Keratinocyte (primary cell): ENCODE results near the gene OR52H1. TPM values are rescaled to one million over a fixed set of nuclear protein-coding genes. Genes with fewer than 3 reads are reported as not detected.

Experiments
- DNase-seq: peaks from one replicate; pipeline ENCODE4 v3.0.0-alpha.2; 2011; ENCODE audit warnings: low read depth, missing footprints, low spot score
- FAIRE-seq: peaks from 2 replicates; lab custom pipeline; 2011; peaks lifted over from hg19 to GRCh38; lab: Jason Lieb, UNC
- H2AFZ ChIP-seq: 2 replicates; pipeline ENCODE4 v1.6.0; 2012; ENCODE audit warnings: low read length, control low read depth, inconsistent platforms; ENCODE audit not compliant: control insufficient read depth
- H3K27ac ChIP-seq: 2 replicates; pipeline ENCODE4 v1.5.1; 2011; ENCODE audit warnings: low read length; ENCODE audit not compliant: control insufficient read depth, insufficient read depth
- H3K27me3 ChIP-seq: 3 replicates; pipeline ENCODE4 v1.6.0; 2011; ENCODE audit warnings: low read length; ENCODE audit not compliant: control insufficient read depth, insufficient read depth; ENCODE audit errors: extremely low read depth
- H3K36me3 ChIP-seq, 2 experiments: 2 replicates in 1 of 2; 3 replicates in 1 of 2; pipeline ENCODE4 v1.5.1; 2011; ENCODE audit warnings: low read length in 2 of 2, mild to moderate bottlenecking in 1 of 2; ENCODE audit not compliant: control insufficient read depth in 2 of 2, insufficient read depth in 2 of 2; ENCODE audit errors: extremely low read depth in 1 of 2
- H3K4me1 ChIP-seq: 3 replicates; pipeline ENCODE4 v1.5.1; 2011; ENCODE audit warnings: low read length; ENCODE audit not compliant: control insufficient read depth, insufficient read depth; ENCODE audit errors: extremely low read depth
- H3K4me2 ChIP-seq: 3 replicates; pipeline ENCODE4 v1.6.0; 2011; ENCODE audit warnings: low read depth, low read length; ENCODE audit not compliant: control insufficient read depth, insufficient read depth; ENCODE audit errors: extremely low read depth
- H3K4me3 ChIP-seq, 3 experiments: fragments of 200-600 bp in 1 of 3; sonication (generic) in 1 of 3; 2 replicates in 2 of 3; 3 replicates in 1 of 3; pipeline ENCODE4 v1.5.1; 2011 to 2016; ENCODE audit warnings: low read length in 3 of 3, mild to moderate bottlenecking in 3 of 3, control low read depth in 2 of 3, inconsistent platforms in 1 of 3, low read depth in 1 of 3, mixed read lengths in 1 of 3, mixed run types in 1 of 3, moderate library complexity in 1 of 3; ENCODE audit not compliant: control insufficient read depth in 2 of 3, insufficient read depth in 2 of 3; ENCODE audit errors: extremely low read depth in 1 of 3
- H3K79me2 ChIP-seq: 2 replicates; pipeline ENCODE4 v1.6.0; 2012; ENCODE audit warnings: low read length; ENCODE audit not compliant: control insufficient read depth, insufficient read depth
- H3K9ac ChIP-seq: 3 replicates; pipeline ENCODE4 v1.6.0; 2011; ENCODE audit warnings: low read length; ENCODE audit not compliant: control insufficient read depth, insufficient read depth; ENCODE audit errors: extremely low read depth
- H3K9me1 ChIP-seq: 3 replicates; pipeline ENCODE4 v1.6.0; 2011; ENCODE audit warnings: low read length; ENCODE audit not compliant: control insufficient read depth, insufficient read depth; ENCODE audit errors: extremely low read depth
- H3K9me3 ChIP-seq: 2 replicates; pipeline ENCODE4 v1.5.1; 2012; ENCODE audit warnings: low read depth, low read length; ENCODE audit not compliant: control insufficient read depth
- H4K20me1 ChIP-seq: 3 replicates; pipeline ENCODE4 v1.6.0; 2011; ENCODE audit warnings: low read length; ENCODE audit not compliant: control insufficient read depth, insufficient read depth; ENCODE audit errors: extremely low read depth
- CTCF ChIP-seq, 3 experiments: IDR thresholded peaks in 1 of 3; conservative IDR thresholded peaks in 1 of 3; optimal IDR thresholded peaks in 1 of 3; 2 replicates in 2 of 3; 3 replicates in 1 of 3; pipeline versions ENCODE3 to v1.5.1; 2011; ENCODE audit warnings: low read length in 3 of 3, mild to moderate bottlenecking in 3 of 3, moderate library complexity in 2 of 3, control low read depth in 1 of 3, inconsistent platforms in 1 of 3; ENCODE audit not compliant: insufficient read depth in 2 of 3; ENCODE audit errors: extremely low read depth in 1 of 3
- EZH2 ChIP-seq: IDR thresholded peaks from one replicate; pipeline ENCODE4 v1.6.1; 2012; ENCODE audit warnings: inconsistent platforms, mild to moderate bottlenecking, low read length, moderate library complexity
- dilution Hi-C: fragments of 300-500 bp; cut with MboI; formaldehyde crosslinking; loops from one replicate; pipeline ENCODE4 v1.7.0; 2020; ENCODE audit warnings: low sequenced_read_pairs; ENCODE audit not compliant: extremely low pct_ligation_motif_present
- polyA plus RNA-seq, 5 experiments: library from polyadenylated mRNA; depleted of rRNA in 3 of 5; stranded (reverse) in 3 of 5; stranded (forward) in 1 of 5; unstranded in 1 of 5; fragments of >200 nt; gene quantifications; 1 replicate in 1 of 5; 2 replicates in 3 of 5; 3 replicates in 1 of 5; pipeline versions ENCODE4 v1.2.1 to v1.2.3, GENCODE V29; 2011 to 2012; ENCODE audit warnings: missing spikeins in 2 of 5, low read depth in 1 of 5, low replicate concordance in 1 of 5

OR52H1 gene
- polyA plus RNA-seq, 1 donor (not counting 4 experiments of a cell fraction or from before 2014, with no cell fraction given) = not detected

- no peak overlapping the region for H3K4me2 ChIP-seq
- no peaks in the 10 kb centered on the region for H3K4me1 ChIP-seq
- H3K9me3 ChIP-seq = no peaks in the 10 kb centered on the region
- H3K36me3 ChIP-seq = no peaks in the 10 kb centered on the region
- DNase-seq = no peak
- H3K9ac ChIP-seq = no peak overlapping the region
- H2AFZ ChIP-seq = no peak overlapping the region
- no peaks in the 10 kb centered on the region for H3K27me3 ChIP-seq
- dilution Hi-C loops = no loop called here
- no peaks in the 10 kb centered on the region for H3K9me1 ChIP-seq
- H3K79me2 ChIP-seq = no peaks in the 10 kb centered on the region
- no peak overlapping the region for H3K4me3 ChIP-seq
- TF ChIP-seq EZH2 (no peak), CTCF (optimal IDR thresholded peaks at IDR 0.05 in 1 of 3, IDR thresholded peaks at IDR 0.05 in 1 of 3, conservative IDR thresholded peaks at IDR 0.05 in 1 of 3; ENCODE audit: extremely low read depth in 1 of 3, insufficient read depth in 2 of 3, low read length in 3 of 3) (no peak)
- no peaks in the 10 kb centered on the region for H4K20me1 ChIP-seq
- FAIRE-seq = no peak
- no peak overlapping the region for H3K27ac ChIP-seq
These were observed 11.9 kb downstream of the OR52H1 start for GRCh38 chr11:5536482-5536881.

- Histone ChIP-seq H3K9me1 (no peaks in the 10 kb centered on the region), H3K79me2 (no peaks in the 10 kb centered on the region), H3K4me1 (no peaks in the 10 kb centered on the region), H3K27me3 (no peaks in the 10 kb centered on the region), H3K4me3 (no peak overlapping the region), H2AFZ (no peak overlapping the region), H3K36me3 (no peaks in the 10 kb centered on the region), H3K9ac (no peak overlapping the region), H3K4me2 (no peak overlapping the region), H3K27ac (no peak overlapping the region), H4K20me1 (no peaks in the 10 kb centered on the region), H3K9me3 (no peaks in the 10 kb centered on the region)
- TF ChIP-seq EZH2 = no peak
- no peak for TF ChIP-seq CTCF (optimal IDR thresholded peaks at IDR 0.05 in 1 of 3, IDR thresholded peaks at IDR 0.05 in 1 of 3, conservative IDR thresholded peaks at IDR 0.05 in 1 of 3; ENCODE audit: extremely low read depth in 1 of 3, insufficient read depth in 2 of 3, low read length in 3 of 3)
- DNase-seq = no peak
- no peak for FAIRE-seq
- dilution Hi-C loops = no loop called here
These were observed 14.3 kb downstream of the OR52H1 start for GRCh38 chr11:5534046-5534445.
